Stimulated activated CD8-positive, alpha-beta memory T cell treated with anti-CD3 and anti-CD28 coated beads, Interleukin-15, amount 100 ng/mL, for 4 hours (primary cell): ENCODE data around the gene SYCN.

Experiments used
- DNase-seq, 2 donors: peaks; one replicate each; pipeline ENCODE4 v3.0.0-alpha.2; 2020; ENCODE audit warnings: low read depth in 2 of 2

SYCN gene

DNA sequence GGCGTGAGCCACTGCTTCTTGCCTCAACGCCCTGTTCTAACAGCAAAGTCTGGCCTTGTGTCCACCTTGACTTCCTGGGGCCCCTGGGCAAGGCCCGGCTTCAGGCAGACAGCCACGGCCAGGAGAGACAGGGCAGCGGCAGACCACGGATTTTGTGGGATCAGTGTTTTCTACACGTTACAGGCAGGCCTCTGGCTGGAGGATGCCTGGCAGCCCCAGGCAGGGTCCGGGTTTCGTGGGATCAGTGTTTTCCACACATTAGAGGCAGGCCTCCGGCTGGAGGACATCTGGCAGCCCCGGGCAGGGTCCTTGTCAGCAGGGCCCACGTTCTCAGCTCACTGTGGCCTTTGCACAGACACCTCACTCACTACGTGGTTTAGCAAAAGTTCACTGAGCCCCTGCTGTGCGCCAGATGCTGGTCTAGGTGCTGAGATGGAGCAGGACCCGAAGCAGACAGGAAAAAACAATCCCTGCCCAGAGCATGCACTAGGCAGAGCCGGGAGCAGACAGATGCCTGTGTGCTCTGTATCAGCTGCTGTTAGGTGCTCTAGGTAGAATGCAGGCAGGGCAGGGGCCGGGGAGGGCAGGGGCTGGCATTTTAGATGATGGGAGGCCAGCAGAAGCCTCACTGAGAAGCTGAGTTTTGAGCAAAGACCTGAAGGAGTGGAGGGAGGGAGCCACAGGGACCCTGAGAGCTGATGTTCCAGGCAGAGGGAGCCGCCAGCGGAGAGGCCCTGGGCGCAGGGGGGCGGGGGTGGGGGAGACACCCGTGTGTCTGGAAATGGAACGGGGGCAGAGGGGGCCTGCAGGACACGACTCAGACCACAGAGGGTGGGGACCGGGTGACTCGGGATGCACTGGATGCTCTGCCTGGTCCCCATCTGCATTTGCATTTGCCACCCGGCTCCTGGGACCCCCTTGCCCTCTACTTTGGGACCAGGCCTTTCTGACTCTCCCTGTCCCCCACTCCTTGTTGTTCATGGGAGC lies 32.3 kb downstream of the SYCN start:
- no peak for DNase-seq

DNA sequence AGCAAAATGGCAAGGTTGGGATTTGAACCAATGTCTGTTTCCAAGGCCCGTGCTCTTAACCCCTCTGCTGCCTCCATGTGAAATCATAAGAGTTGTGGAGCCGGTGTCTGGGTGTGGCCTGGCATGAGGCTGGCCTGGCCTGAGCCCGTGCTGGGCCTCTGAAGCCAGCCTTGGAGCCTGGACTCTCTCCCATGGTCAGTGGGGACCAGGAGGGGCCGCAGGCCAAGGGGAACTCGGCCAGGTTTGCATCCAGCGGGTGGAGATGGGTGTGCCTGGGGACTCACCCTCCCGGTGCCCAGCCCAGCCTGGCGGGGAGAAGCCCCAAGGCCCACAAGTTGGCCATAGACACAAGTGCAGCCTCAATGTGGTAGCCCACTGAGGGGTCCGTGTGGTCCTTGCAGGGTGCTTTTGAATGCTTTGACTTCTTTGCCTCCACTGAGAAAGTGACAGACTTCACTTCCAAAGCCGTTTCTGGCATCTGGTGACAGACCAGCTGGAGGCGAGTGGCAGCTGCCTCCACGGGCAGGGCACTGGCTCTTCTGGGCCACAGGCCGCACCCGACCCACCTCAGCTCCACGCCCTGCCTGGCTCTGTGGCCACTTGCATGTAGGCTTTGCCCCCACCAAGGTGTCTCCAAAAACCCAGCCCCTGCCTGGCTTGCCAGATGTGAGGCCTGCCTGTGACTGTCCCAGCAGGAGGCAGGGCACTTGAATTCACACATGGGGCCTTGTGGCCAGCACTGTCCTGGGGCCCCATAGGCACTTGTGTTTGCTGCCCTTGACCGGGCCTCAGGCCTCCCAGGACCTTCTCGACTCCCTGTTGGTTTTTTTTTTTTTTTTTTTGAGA lies 33.5 kb downstream of the SYCN start:
- no peak for DNase-seq

DNA sequence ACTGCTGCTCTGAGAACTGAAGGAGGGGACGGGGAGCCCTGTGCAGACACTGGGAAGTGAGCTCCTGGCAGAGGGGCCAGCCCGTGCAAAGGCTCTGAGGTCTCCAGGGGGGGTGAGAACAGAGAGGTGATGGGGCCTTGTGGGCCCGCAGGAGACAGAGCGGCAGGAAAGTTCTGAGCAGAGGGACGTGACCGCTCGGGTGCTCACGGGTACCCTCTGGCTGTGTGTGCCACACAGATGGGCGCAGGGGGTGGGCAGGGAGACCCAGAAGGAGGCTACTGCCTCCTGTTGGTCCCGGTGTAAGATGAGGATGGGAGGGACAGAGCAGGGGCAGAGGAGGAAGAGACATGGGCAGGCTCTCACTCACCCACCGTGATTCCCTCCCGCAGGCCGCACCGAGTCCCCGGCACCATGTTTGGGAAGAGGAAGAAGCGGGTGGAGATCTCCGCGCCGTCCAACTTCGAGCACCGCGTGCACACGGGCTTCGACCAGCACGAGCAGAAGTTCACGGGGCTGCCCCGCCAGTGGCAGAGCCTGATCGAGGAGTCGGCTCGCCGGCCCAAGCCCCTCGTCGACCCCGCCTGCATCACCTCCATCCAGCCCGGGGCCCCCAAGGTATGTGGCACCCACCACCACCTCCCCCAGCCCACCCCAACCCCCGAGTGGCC lies 34.8 kb downstream of the SYCN start:
- DNase-seq: no peak

DNA sequence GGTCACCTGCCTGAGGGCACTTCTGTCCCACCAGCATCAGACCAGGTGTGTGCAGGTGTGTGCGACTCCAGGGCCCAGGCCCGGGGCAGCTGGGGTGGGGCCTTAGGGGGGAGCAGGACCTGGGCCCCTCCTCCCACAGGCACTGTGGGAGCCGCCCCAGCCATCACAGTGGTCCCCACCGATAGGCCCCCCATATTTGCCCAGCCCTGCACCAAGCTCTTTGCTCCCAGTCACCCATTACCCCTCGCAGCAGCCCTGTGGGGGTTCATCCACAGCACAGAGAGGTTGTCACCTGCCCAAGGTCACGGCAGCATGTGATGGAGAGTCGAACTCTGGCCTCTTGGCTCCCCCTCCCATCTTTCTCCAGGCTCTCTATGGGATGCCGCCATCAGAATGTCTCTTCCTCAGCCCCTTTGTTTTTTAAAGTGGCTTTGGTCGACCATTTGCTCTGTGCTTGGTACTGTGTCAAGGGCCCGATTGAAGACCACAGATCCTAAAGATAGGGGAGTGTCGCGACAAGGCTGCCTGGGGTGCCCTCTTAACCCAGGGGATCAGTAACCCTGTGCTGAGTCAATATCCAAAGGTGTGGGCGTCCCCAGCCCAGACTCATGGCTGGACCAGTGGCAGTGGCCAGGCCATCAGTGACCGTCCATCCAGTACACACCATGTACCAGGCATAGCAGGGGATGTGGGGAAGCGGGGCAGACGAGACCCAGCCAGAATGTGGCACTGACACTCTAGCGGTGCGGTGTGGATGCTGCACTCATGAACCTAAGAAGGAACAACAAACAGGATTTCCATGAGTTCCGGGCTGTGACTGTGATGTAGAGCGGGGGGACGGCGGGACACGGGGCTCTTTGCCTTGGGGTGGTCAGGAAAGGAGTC lies 35.6 kb downstream of the SYCN start:
- DNase-seq: no peak

DNA sequence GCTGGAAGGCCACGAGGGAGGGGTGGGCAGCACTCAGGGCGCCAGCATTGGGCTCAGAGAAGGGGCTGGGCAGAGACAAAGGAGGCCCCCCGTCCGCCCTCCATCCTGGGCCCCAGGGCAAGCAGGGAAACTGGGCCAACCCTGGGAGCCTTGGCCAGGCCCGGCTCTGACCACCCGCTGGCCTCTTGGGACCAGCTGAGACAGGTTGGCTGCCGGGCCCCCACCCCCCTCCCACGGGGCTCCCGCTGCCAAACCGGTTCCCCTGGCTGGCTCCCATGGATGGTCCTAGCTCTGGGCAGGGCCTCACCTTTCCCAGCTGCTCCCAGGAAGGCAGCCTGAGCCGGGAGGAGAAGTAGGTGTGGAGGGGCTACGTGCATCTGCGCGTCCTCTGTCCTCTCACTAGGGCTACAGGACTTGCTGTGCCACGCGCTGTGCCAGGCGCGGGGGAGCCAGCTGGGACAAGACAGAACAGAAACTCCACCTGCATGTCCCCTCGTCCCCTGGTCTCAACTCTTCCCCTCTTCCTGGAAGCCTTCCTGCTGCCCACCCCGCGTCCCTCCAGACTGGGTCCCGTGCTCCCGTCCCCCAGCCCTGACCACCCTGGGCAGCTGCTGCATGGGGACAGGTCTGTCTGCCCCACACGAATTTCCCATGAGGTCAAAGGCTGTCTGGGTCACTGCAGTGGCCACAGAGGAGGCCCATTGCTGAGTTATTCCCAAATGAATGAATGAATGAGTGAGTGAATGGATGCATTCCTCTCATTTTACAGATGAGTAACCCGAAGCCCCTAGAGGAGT lies 36.4 kb downstream of the SYCN start:
- no peak for DNase-seq

DNA sequence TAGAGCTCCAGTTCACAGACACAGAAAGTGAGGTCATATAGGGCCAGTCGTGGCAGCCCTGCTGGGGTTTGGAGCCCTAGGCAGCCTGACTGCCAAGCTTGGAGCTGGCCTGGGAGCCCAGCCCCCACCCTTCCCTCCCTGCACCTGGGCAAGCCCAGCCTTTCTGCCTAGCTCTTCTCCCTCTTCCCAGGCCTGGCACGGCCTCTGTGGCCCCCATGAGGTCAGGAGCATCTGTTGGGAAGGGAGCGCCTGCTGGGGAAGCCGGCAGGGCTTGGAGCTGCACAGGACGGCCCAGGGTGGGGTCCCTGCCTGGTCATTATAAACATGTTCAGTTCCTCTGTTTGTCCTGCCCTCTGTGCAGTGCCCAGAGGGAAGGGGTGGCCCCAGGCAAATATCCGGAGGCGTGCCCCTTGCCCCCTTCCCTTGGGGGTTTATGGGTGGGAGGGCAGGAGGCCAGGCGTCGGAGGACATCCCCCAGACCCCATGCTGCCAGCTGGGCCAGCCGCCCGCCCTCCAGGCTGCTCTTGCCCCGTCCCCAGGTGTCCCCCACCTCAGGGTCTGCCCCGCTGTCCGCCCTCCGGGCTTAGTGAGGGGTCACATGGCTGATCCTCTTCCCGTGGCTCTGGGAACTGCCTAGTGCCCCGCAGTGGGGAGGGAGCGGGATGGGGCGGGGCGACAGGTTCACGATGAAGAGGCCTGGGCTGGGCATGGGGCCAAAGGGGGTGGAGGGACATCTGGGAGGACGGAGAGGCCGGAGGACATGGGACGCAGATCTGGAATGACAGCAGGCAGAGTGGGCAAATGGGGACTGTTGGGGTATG lies 37.3 kb downstream of the SYCN start:
- DNase-seq: no peak

DNA sequence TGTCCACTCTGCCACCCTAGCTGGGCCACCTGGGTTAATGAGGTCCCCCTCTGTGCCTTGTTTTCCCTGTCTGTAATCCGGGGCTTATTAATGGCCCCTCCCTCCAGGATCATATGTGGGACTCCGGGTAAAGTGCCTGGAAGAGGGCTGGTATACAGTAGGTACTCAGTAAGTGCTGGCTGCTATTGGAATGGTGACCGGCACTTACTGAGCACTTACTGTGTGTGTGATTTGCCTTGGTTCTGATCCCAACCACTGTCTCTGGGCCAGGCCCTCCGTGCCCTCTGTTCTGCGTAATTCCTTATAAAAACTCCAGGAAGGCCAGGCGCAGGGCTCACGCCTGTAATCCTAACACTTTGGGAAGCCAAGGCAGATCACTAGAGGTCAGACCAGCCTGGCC lies 38.2 kb downstream of the SYCN start:
- DNase-seq: no peak

DNA sequence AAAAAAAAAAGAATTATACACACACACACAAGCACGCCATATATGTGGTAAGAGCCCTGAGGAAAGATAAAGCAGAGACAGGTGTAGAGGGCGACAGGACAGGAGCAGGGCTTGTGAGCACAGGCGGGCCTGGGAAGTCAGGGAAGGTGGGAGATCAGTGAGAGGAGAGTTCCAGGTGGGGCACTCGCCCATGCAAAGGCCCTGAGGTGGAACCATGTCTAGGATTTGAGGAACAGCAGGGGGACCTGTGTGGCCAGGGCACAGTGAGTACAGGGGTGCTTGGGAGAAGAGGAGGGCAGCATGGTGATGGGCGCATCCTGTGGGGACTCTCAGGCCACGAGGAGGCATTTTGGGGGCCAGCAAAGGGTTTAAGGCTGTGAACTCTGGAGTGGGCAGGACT lies 39.8 kb downstream of the SYCN start:
- DNase-seq: no peak

DNA sequence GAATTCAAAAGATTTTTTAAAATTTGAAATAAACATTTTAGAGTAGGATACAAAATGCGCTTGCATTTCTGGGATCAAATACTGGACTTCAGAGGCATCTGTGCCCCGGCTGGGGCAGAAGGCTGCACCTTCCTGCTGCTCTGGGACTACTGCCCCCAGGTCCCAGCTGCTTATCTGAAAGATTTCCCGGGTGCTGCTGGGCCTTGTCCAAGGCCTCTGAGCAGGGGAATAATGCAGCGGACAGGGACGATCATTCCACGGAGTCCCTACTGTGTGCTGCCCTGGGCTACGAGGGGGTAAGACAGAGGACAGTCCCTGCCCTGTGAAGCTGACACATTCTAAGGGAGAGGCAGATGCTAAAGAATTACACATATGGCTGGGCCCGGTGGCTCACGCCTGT lies 40.4 kb downstream of the SYCN start:
- no peak for DNase-seq

DNA sequence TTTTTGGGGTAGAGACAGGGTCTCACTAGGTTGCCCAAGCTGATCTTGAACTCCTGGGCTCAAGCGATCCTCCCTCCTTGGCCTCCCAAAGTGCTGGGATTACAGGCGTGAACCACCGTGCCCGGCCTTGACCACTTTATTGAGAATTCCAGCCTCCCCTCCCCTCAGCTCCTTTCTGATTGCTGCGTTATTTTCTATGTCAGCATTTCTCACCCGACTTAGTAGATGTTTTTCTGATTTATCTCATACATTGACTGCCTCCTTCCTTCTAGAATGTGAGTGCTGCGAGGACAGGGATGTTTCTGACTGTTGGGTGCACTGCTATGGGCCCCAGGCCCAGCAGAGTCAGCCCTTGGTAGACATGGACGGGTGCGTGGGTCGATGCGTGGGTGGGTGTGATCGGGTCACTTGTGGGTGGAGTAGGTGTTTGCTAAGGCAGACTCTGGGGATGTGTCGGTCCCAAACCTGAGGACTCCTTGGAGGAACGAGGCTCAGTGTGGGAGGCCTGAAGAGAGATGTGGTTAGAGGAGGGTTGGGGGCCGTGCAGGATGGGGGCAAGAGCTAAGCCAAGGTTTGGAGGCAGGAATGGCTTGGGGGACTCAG lies 41.5 kb downstream of the SYCN start:
- no peak for DNase-seq

DNA sequence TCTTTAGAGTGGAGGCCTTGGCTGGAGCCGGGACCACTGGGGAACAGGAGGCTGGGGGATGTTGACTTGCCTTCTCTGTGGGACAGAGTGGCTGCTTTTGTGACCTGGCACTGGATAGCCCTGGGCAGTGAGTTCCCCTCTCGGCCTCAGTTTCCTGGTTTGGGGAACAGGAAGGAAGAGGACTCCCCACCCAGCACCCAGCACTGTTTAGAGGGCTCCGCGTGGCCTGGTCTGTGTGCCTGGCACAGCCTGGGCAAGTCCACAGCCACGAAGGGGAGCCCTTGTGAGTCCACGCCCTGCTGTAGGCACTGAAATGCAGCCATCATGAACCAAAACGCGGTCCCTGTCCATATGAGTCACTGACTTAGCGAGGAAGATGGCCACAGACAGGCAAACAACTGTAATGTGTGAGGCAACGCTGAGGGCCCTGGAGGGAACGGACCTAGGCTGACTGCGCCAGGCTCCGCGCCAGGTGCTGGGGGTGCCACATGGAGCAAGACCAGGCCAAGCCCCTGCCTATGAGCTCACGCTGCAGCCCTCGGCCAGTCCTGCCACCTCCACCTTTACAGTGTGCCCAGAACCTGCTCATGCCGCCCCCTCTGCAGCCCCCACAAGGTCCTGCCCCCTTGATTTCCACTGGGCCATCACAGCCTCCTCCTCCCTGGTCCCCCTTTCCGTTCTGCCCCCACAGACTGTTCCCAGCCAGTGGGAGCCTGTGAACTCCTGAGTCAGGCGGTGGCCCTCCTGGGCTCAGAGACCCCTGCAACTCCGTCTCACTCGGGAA lies 43.0 kb downstream of the SYCN start:
- no peak for DNase-seq

DNA sequence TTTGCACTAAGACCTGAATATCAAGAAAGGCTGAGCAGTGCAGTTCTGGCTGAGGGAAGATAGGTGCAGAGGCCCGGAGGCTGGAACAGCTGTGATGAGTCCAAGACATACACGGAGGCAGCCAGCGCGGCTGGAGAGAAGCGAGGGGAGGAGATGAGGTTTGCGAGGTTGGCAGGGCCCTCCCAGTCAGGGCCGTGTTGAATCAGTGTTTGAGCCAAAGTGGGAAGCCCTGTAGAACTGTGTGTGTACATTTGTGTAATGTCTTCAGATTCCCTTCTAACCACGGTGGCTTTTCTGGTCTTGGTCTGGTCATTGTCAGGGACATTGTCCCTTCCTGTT lies 43.6 kb downstream of the SYCN start:
- DNase-seq: no peak

DNA sequence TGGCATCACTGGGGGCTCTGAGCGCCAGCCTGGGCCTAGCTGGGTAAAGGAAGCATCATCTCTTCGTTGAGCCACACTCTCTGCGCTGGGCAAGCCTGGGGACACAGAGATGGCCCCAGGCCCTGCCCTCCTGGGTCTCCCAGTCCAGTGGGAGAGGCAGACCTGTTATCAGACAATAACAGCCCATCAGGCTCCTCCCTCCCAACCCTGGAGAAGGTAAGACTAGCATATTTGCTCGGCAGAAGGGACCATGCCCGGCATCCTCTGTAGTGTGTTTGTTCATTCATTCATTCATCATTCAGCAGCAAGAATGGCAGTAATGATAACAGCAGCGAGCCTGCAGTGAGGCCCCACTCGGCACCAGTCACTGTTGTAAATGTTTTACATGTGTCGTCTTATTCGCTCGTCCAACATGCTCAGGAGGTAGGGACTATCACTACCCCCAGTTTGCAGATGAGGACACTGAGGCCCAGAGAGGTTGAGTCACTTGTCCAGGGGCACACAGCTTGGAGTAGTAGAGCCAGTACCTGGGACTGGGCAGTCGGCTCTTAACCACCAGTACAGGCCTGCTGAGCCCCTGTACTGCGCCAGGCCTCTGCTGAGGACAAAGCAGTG lies 45.3 kb downstream of the SYCN start:
- no peak for DNase-seq

DNA sequence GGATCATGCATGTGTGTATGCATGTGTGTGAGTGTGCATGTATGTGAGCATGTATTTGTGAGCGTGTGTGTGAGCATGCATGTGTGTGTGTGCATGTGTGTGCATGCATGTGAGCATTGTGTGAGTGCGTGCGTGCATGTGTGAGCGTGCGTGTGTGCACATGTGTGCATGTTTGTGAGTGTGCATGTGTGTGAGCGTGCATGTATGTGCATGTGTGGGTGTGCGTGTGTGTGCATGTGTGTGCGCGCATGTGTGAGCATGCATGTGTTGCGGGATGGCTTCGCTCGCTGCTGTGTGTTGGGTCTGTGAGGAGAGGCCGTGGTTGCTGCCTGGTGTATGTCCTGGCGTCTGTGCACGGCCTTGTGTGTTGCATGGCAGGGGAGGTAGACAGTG lies 46.1 kb downstream of the SYCN start:
- no peak for DNase-seq

DNA sequence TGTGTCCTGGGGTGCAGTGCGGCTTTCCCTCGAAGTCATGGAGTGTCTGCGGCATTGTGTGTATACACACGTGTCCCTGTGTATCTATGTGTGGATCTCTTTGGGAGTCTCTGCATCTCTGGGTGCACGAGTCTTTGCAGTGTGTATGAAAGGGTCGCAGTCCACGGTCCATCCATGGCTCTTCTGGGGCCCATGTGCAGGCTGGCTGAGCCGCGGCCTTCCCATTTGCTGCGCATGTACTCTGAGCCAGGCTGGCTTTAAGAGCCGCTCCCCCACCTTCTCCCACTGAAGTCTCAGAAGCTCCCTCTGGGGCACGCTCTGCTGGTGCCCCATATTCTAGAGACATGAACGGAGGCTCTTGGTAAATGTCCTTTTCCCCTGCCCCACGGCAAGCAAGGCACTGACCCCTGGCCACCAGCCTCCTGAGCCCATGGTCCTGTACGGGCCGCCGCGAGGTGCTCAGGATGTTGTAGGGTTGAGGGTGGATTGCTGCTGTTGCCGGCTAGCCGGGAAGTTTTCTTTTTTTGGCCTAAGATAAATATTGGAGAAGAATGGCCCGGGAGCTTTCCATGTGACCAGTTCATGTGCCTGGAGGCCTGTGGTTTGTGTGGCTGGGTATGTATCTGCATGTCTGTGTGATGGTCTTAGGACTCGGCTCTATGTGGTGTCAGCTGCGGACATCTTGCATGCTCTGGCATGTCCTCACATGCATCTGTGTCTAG lies 46.6 kb downstream of the SYCN start:
- DNase-seq: no peak

DNA sequence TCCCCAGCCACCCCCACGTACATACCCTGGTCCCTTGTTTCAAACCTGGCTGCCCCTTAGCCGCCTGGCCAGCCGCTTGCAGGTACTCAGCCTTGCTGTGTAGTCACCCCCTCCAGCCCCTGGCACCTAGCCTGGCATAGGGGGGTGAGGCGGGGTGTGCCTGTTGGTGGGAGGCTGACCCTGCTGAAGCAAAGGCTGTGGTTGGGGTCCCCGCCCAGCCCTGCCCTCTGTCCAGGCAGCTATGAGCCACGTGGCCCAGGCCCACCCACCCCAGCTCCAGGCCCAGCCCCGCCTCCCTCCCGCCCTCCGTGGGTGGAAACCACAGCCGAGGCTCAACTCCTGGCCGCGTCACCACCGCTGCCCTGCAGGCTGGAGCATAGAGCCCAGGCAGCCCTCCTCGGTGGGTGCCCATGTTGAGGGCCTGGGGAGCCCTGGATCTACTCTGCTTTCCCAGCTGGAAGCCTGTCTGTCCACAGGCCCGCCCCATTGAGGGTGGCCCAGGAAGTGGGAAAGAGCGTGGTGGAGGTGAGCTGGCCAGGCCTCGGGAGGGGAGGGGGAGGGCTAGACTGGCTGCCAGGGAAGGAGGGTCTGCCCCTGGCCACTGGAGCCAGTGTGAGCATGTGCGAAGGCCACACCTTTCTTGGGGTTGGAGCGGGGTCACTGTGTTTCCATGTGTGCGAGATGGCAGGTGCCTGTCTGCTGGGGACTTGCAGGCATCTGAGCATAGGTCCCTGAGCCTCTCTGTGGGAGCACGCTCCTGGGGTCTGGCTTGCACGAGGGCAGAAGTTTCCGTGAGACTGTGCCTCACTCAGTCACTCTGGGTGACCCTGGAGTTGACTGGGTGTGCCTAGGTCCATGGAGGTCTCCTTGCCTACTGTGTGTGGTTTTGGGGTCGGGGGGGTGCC lies 47.5 kb downstream of the SYCN start:
- DNase-seq: no peak
